Parathyroid adenoma (tissue), 2 donors: ENCODE data around the gene PDCD1.

ENCODE experiments used
- H2AFZ ChIP-seq: fragments of 300-600 bp; sonication (generic); one replicate; pipeline ENCODE4 v1.7.0; 2017; ENCODE audit warnings: antibody characterized with exemption, mild to moderate bottlenecking
- H3K27ac ChIP-seq: fragments of 300-600 bp; sonication (generic); one replicate; pipeline ENCODE4 v1.7.0; 2017
- H3K27me3 ChIP-seq: fragments of 300-600 bp; sonication (generic); one replicate; pipeline ENCODE4 v1.7.0; 2017; ENCODE audit warnings: low read length; ENCODE audit not compliant: control insufficient read depth, insufficient read depth
- H3K36me3 ChIP-seq: fragments of 300-600 bp; sonication (generic); one replicate; pipeline ENCODE4 v1.7.0; 2017; ENCODE audit warnings: low read length; ENCODE audit not compliant: control insufficient read depth, insufficient read depth
- H3K4me1 ChIP-seq: fragments of 300-600 bp; sonication (generic); one replicate; pipeline ENCODE4 v1.7.0; 2017; ENCODE audit warnings: control low read depth
- H3K4me2 ChIP-seq: fragments of 300-600 bp; sonication (generic); one replicate; pipeline ENCODE4 v1.7.0; 2017; ENCODE audit warnings: low read length
- H3K4me3 ChIP-seq: fragments of 300-600 bp; sonication (generic); one replicate; pipeline ENCODE4 v1.7.0; 2017; ENCODE audit warnings: low read depth, low read length
- H3K79me2 ChIP-seq: fragments of 300-600 bp; sonication (generic); one replicate; pipeline ENCODE4 v1.7.0; 2017; ENCODE audit warnings: control low read depth
- H3K9ac ChIP-seq: fragments of 300-600 bp; sonication (generic); one replicate; pipeline ENCODE4 v1.7.0; 2017; ENCODE audit warnings: mild to moderate bottlenecking
- H3K9me3 ChIP-seq: fragments of 300-600 bp; sonication (generic); one replicate; pipeline ENCODE4 v1.7.0; 2017; ENCODE audit warnings: low read length; ENCODE audit not compliant: control insufficient read depth
- CTCF ChIP-seq: fragments of 300-600 bp; sonication (generic); IDR thresholded peaks from one replicate; pipeline ENCODE4 v1.7.0; 2017; ENCODE audit warnings: antibody characterized with exemption, mild to moderate bottlenecking
- donor health status: primary hyperparathyroidism.

Gene PDCD1

GRCh38 chr2:241844066-241844728 is 14.5 kb downstream of the PDCD1 start:
- Histone ChIP-seq H3K27ac (no peak overlapping the region), H3K4me3 (peak overlapping the region; percentile 46), H3K36me3 (no peaks in the 10 kb centered on the region), H3K4me1 (no peaks in the 10 kb centered on the region), H3K9me3 (no peaks in the 10 kb centered on the region), H2AFZ (peak overlapping the region; percentile 63), H3K27me3 (no peaks in the 10 kb centered on the region), H3K79me2 (no peaks in the 10 kb centered on the region), H3K9ac (no peak overlapping the region), H3K4me2 (peak overlapping the region; percentile 80)
- no peak for TF ChIP-seq CTCF

GRCh38 chr2:241843321-241844065 is 15.2 kb downstream of the PDCD1 start:
- Histone ChIP-seq H2AFZ (no peak overlapping the region), H3K27me3 (no peaks in the 10 kb centered on the region), H3K4me3 (no peak overlapping the region), H3K9me3 (no peaks in the 10 kb centered on the region), H3K4me2 (no peak overlapping the region), H3K27ac (peak overlapping the region; percentile 59), H3K4me1 (no peaks in the 10 kb centered on the region), H3K79me2 (no peaks in the 10 kb centered on the region), H3K9ac (no peak overlapping the region), H3K36me3 (no peaks in the 10 kb centered on the region)
- TF ChIP-seq CTCF, result no peak

GRCh38 chr2:241842620-241843211 is 16.0 kb downstream of the PDCD1 start:
- Histone ChIP-seq H3K4me2 (no peak overlapping the region), H3K9me3 (no peaks in the 10 kb centered on the region), H2AFZ (no peak overlapping the region), H3K4me3 (no peak overlapping the region), H3K4me1 (no peaks in the 10 kb centered on the region), H3K27ac (peak overlapping the region; percentile 59), H3K9ac (no peak overlapping the region), H3K36me3 (no peaks in the 10 kb centered on the region), H3K27me3 (no peaks in the 10 kb centered on the region), H3K79me2 (no peaks in the 10 kb centered on the region)
- no peak for TF ChIP-seq CTCF

- no peaks in the 10 kb centered on the region for H3K79me2 ChIP-seq
- no peak overlapping the region for H2AFZ ChIP-seq
- H3K27ac ChIP-seq, result no peak overlapping the region
- no peaks in the 10 kb centered on the region for H3K4me1 ChIP-seq
- no peak overlapping the region for H3K9ac ChIP-seq
- no peaks in the 10 kb centered on the region for H3K36me3 ChIP-seq
- H3K27me3 ChIP-seq, result no peaks in the 10 kb centered on the region
- no peak overlapping the region for H3K4me3 ChIP-seq
- TF ChIP-seq CTCF, result no peak
- no peak overlapping the region for H3K4me2 ChIP-seq
- H3K9me3 ChIP-seq, result no peaks in the 10 kb centered on the region
Observed at GRCh38 chr2:241842067-241842415, 16.7 kb downstream of the PDCD1 start.
